Measurements from ENCODE around the gene PBXIP1. TPM values are rescaled to one million over a fixed set of nuclear protein-coding genes. Genes with fewer than 3 reads are reported as not detected.

Gene PBXIP1
- total RNA-seq, 1 experiment from 2014 or later: 21.6 TPM

GRCh38 chr1:154982341-154982740, 26.4 kb upstream of the PBXIP1 start:
- Mint-ChIP-seq H3K4me3 (no peak overlapping the region), H3K27ac (no peak overlapping the region), H3K4me1 (peaks cover 9 to 10% of the 10 kb centered on the region in 2 experiments; a peak in 3 of 4 replicates), H3K9me3 (no peaks in the 10 kb centered on the region), H3K27me3 (ENCODE audit: low read depth) (no peaks in the 10 kb centered on the region), H3K36me3 (ENCODE audit: insufficient read depth in 1 of 3, low read depth in 3 of 3) (peaks cover 33 to 61% (median 52%) of the 10 kb centered on the region in 3 experiments)
- Histone ChIP-seq H2BK120ac (ENCODE audit: low read depth, low read length, poor library complexity, severe bottlenecking) (no peak overlapping the region), H4K91ac (ENCODE audit: insufficient read length, low read depth, low read length) (no peak overlapping the region), H2AK5ac (ENCODE audit: insufficient read length, low read length) (no peak overlapping the region), H3K9me3 (ENCODE audit: control insufficient read depth, low read depth, low read length) (no peaks in the 10 kb centered on the region), H2BK15ac (ENCODE audit: low read depth, low read length) (no peak overlapping the region), H3K23me2 (ENCODE audit: insufficient read length, low read depth, low read length, poor library complexity, severe bottlenecking) (peaks cover 8% of the 10 kb centered on the region), H3K27ac (ENCODE audit: insufficient read length, low read depth, low read length) (peak overlapping the region; percentile 91), H3K18ac (ENCODE audit: insufficient read length, low read depth, low read length) (peak overlapping the region; percentile 49), H3K4me1 (ENCODE audit: insufficient read depth, low read length) (no peaks in the 10 kb centered on the region), H3K4me2 (ENCODE audit: insufficient read depth, insufficient read length, low read length) (peak overlapping the region; percentile 56), H3K23ac (ENCODE audit: insufficient read length, low read depth, low read length) (no peak overlapping the region), H2AFZ (ENCODE audit: low read length) (no peak overlapping the region), H3K27me3 (ENCODE audit: insufficient read depth, low read length) (no peaks in the 10 kb centered on the region), H2BK20ac (ENCODE audit: low read depth, low read length, poor library complexity, severe bottlenecking) (no peak overlapping the region), H2BK5ac (ENCODE audit: insufficient read length, low read length) (no peak overlapping the region), H4K8ac (replicated peaks; ENCODE audit: insufficient read length, low read depth, low read length) (no peak overlapping the region), H3K56ac (ENCODE audit: insufficient read length, low read depth, low read length) (no peak overlapping the region), H3T11ph (ENCODE audit: low read length) (no peak overlapping the region), H3K79me2 (ENCODE audit: insufficient read depth, low read length) (peaks cover 11% of the 10 kb centered on the region; the same call in 1 of the 2 replicates), H3K9ac (ENCODE audit: extremely low read depth, insufficient read length, low read length) (peak overlapping the region; percentile 81), H3K4ac (ENCODE audit: low read depth, low read length) (no peak overlapping the region), H4K5ac (ENCODE audit: insufficient read length, low read depth, low read length) (no peak overlapping the region), H3K14ac (ENCODE audit: insufficient read depth, low read length) (peak overlapping the region; percentile 17; the same call in 1 of the 2 replicates), H2BK12ac (ENCODE audit: insufficient read length, low read depth, low read length) (no peak overlapping the region), H4K20me1 (ENCODE audit: control insufficient read depth, insufficient read depth, insufficient read length) (no peaks in the 10 kb centered on the region), H3K79me1 (ENCODE audit: insufficient read depth, low read depth, low read length, poor library complexity, severe bottlenecking) (no peaks in the 10 kb centered on the region)
- WGBS (ENCODE audit: extremely low coverage, insufficient read length, low lambda C conversion rate): no CpG with 5 or more reads among the region's 6 CpGs
- no peak for TF ChIP-seq CTCF (conservative IDR thresholded peaks at IDR 0.05)
- DNase-seq: no peak

Measured in H9 (cell line).